ENCODE measurements around the gene MXI1. TPM values are rescaled to one million over a fixed set of nuclear protein-coding genes. Genes with fewer than 3 reads are reported as not detected.

The MXI1 gene
- total RNA-seq, 5 donors from 2014 or later (not counting 1 experiment from before 2014, with no cell fraction given), result 40.2 to 54.1 (median 44.4) TPM

- H3K27ac Mint-ChIP-seq, result no peak overlapping the region
- Histone ChIP-seq H3K36me3 (ENCODE audit: control insufficient read depth in 2 of 2, extremely low read depth in 1 of 2, insufficient read depth in 1 of 2, low read length in 1 of 2) (no peaks in the 10 kb centered on the region), H3K27me3 (replicated peaks in 1 of 2; ENCODE audit: control insufficient read depth in 2 of 2, extremely low read depth in 1 of 2, insufficient read depth in 2 of 2, low read length in 1 of 2) (peaks cover 0 to 57% of the 10 kb centered on the region in 2 experiments), H3K9me3 (no peaks in the 10 kb centered on the region), H3K27ac (ENCODE audit: low read length) (no peak overlapping the region), H3K4me1 (ENCODE audit: control insufficient read depth in 1 of 2, extremely low read depth in 1 of 2, insufficient read depth in 2 of 2, low read length in 2 of 2) (peaks cover 0 to 3% of the 10 kb centered on the region in 2 experiments), H3K4me3 (ENCODE audit: control insufficient read depth in 1 of 2, extremely low read depth in 1 of 2, low read length in 1 of 2) (no peak overlapping the region)
- no peak for ATAC-seq (replicated peaks in 1 of 4)
- H3K9me3 Mint-ChIP-seq, result no peaks in the 10 kb centered on the region
- no peak for DNase-seq
- WGBS (ENCODE audit: insufficient coverage), result 67% methylated on average over 1 of the region's 2 CpGs
- H3K27me3 Mint-ChIP-seq, result peaks cover 58 to 63% of the 10 kb centered on the region in 2 donors
- ChIA-PET POLR2A (interaction anchor here (0.5 to 0.6 kb wide), 2 partner anchors 16 to 95 kb away, joined by 3 read pairs; no protein-coding TSS in a partner anchor), CTCF (no interaction called here)
- H3K4me1 Mint-ChIP-seq, result peaks cover 3 to 14% (median 9%) of the 10 kb centered on the region in 3 donors
- H3K36me3 Mint-ChIP-seq, result no peaks in the 10 kb centered on the region
- H3K4me3 Mint-ChIP-seq, result no peak overlapping the region
Observed at GRCh38 chr10:110175406-110175805, 32.0 kb upstream of the MXI1 start.

GRCh38 chr10:110176141-110177030, 31.0 kb upstream of the MXI1 start:
- peaks cover 49 to 55% of the 10 kb centered on the region in 2 donors for H3K27me3 Mint-ChIP-seq
- H3K9me3 Mint-ChIP-seq, result no peaks in the 10 kb centered on the region
- Histone ChIP-seq H3K27me3 (replicated peaks in 1 of 2; ENCODE audit: control insufficient read depth in 2 of 2, extremely low read depth in 1 of 2, insufficient read depth in 2 of 2, low read length in 1 of 2) (peaks cover 0 to 50% of the 10 kb centered on the region in 2 experiments), H3K36me3 (ENCODE audit: control insufficient read depth in 2 of 2, extremely low read depth in 1 of 2, insufficient read depth in 1 of 2, low read length in 1 of 2) (no peaks in the 10 kb centered on the region), H3K4me3 (ENCODE audit: control insufficient read depth in 1 of 2, extremely low read depth in 1 of 2, low read length in 1 of 2) (peak overlapping the region in 1 of 2 donors; percentile 5), H3K27ac (ENCODE audit: low read length) (no peak overlapping the region), H3K4me1 (ENCODE audit: control insufficient read depth in 1 of 2, extremely low read depth in 1 of 2, insufficient read depth in 2 of 2, low read length in 2 of 2) (no peaks in the 10 kb centered on the region), H3K9me3 (no peaks in the 10 kb centered on the region)
- no peak overlapping the region for H3K4me3 Mint-ChIP-seq
- 51% methylated on average over 11 of the region's 19 CpGs for WGBS (ENCODE audit: insufficient coverage)
- H3K4me1 Mint-ChIP-seq, result peaks cover 0 to 6% (median 3%) of the 10 kb centered on the region in 3 donors
- DNase-seq (no peak), ATAC-seq (replicated peaks in 1 of 4) (no peak)
- ChIA-PET POLR2A (interaction anchor here in 1 of 2 donors (0.5 kb wide), 1 partner anchor 94 kb away, joined by 3 read pairs; no protein-coding TSS in a partner anchor), CTCF (no interaction called here)
- H3K36me3 Mint-ChIP-seq, result no peaks in the 10 kb centered on the region
- no peak overlapping the region for H3K27ac Mint-ChIP-seq

- ChIA-PET POLR2A (no interaction called here), CTCF (interaction anchor here in 1 of 2 donors (0.7 to 1.2 kb wide), 3 partner anchors 11 to 386 kb away, joined by 3 to 5 read pairs (median 3); no protein-coding TSS in a partner anchor)
- Histone ChIP-seq H3K4me3 (ENCODE audit: control insufficient read depth in 1 of 2, extremely low read depth in 1 of 2, low read length in 1 of 2) (no peak overlapping the region), H3K4me1 (ENCODE audit: control insufficient read depth in 1 of 2, extremely low read depth in 1 of 2, insufficient read depth in 2 of 2, low read length in 2 of 2) (no peaks in the 10 kb centered on the region), H3K27ac (ENCODE audit: low read length) (no peak overlapping the region), H3K36me3 (ENCODE audit: control insufficient read depth in 2 of 2, extremely low read depth in 1 of 2, insufficient read depth in 1 of 2, low read length in 1 of 2) (no peaks in the 10 kb centered on the region), H3K9me3 (no peaks in the 10 kb centered on the region), H3K27me3 (replicated peaks in 1 of 2; ENCODE audit: control insufficient read depth in 2 of 2, extremely low read depth in 1 of 2, insufficient read depth in 2 of 2, low read length in 1 of 2) (peaks cover 0 to 33% of the 10 kb centered on the region in 2 experiments)
- Mint-ChIP-seq H3K4me1 (peaks cover 0 to 6% (median 3%) of the 10 kb centered on the region in 3 donors), H3K4me3 (no peak overlapping the region), H3K9me3 (no peaks in the 10 kb centered on the region), H3K27me3 (peaks cover 31 to 32% of the 10 kb centered on the region in 2 donors), H3K36me3 (no peaks in the 10 kb centered on the region), H3K27ac (no peak overlapping the region)
- no peak for ATAC-seq (replicated peaks in 1 of 4)
- DNase-seq, result no peak
- WGBS (ENCODE audit: insufficient coverage), result 68% methylated on average over 4 of the region's 7 CpGs
Observed at GRCh38 chr10:110179220-110179619, 28.2 kb upstream of the MXI1 start.

GRCh38 chr10:110181451-110181850, 26.0 kb upstream of the MXI1 start:
- ChIA-PET POLR2A (no interaction called here), CTCF (no interaction called here)
- no peaks in the 10 kb centered on the region for H3K36me3 Mint-ChIP-seq
- WGBS (ENCODE audit: insufficient coverage), result 88% methylated on average over 6 of the region's 10 CpGs
- peaks cover 0 to 2% (median under 1%) of the 10 kb centered on the region in 3 donors for H3K4me1 Mint-ChIP-seq
- ATAC-seq (replicated peaks in 1 of 4) (no peak), DNase-seq (no peak)
- Histone ChIP-seq H3K27ac (ENCODE audit: low read length) (no peak overlapping the region), H3K36me3 (ENCODE audit: control insufficient read depth in 2 of 2, extremely low read depth in 1 of 2, insufficient read depth in 1 of 2, low read length in 1 of 2) (no peaks in the 10 kb centered on the region), H3K4me3 (ENCODE audit: control insufficient read depth in 1 of 2, extremely low read depth in 1 of 2, low read length in 1 of 2) (no peak overlapping the region), H3K9me3 (no peaks in the 10 kb centered on the region), H3K27me3 (replicated peaks in 1 of 2; ENCODE audit: control insufficient read depth in 2 of 2, extremely low read depth in 1 of 2, insufficient read depth in 2 of 2, low read length in 1 of 2) (peaks cover 0 to 24% of the 10 kb centered on the region in 2 experiments), H3K4me1 (ENCODE audit: control insufficient read depth in 1 of 2, extremely low read depth in 1 of 2, insufficient read depth in 2 of 2, low read length in 2 of 2) (no peaks in the 10 kb centered on the region)
- H3K27me3 Mint-ChIP-seq, result peaks cover 20 to 21% of the 10 kb centered on the region in 2 donors
- no peak overlapping the region for H3K4me3 Mint-ChIP-seq
- H3K27ac Mint-ChIP-seq, result no peak overlapping the region
- no peaks in the 10 kb centered on the region for H3K9me3 Mint-ChIP-seq

- POLR2A ChIA-PET, result no interaction called here
- Mint-ChIP-seq H3K4me3 (no peak overlapping the region), H3K4me1 (no peaks in the 10 kb centered on the region), H3K27ac (no peak overlapping the region), H3K27me3 (peaks cover 19% of the 10 kb centered on the region in 2 donors), H3K9me3 (no peaks in the 10 kb centered on the region), H3K36me3 (no peaks in the 10 kb centered on the region)
- H3K9me3 ChIP-seq, result no peaks in the 10 kb centered on the region
- H3K4me1 ChIP-seq (ENCODE audit: control insufficient read depth in 1 of 2, extremely low read depth in 1 of 2, insufficient read depth in 2 of 2, low read length in 2 of 2), result no peaks in the 10 kb centered on the region
- no peaks in the 10 kb centered on the region for H3K36me3 ChIP-seq (ENCODE audit: control insufficient read depth in 2 of 2, extremely low read depth in 1 of 2, insufficient read depth in 1 of 2, low read length in 1 of 2)
- no peak overlapping the region for H3K4me3 ChIP-seq (ENCODE audit: control insufficient read depth in 1 of 2, extremely low read depth in 1 of 2, low read length in 1 of 2)
- no peak overlapping the region for H3K27ac ChIP-seq (ENCODE audit: low read length)
- ATAC-seq (replicated peaks in 1 of 4), result no peak
- DNase-seq, result no peak
- CTCF ChIA-PET, result interaction anchor here (0.5 kb wide), 2 partner anchors 29 to 96 kb away, joined by 3 to 4 read pairs; no protein-coding TSS in a partner anchor
- 100% methylated on average over 2 of the region's 5 CpGs for WGBS (ENCODE audit: insufficient coverage)
- peaks cover 0 to 20% of the 10 kb centered on the region in 2 experiments for H3K27me3 ChIP-seq (replicated peaks in 1 of 2; ENCODE audit: control insufficient read depth in 2 of 2, extremely low read depth in 1 of 2, insufficient read depth in 2 of 2, low read length in 1 of 2)
Observed at GRCh38 chr10:110181911-110182310, 25.5 kb upstream of the MXI1 start.

- no peaks in the 10 kb centered on the region for H3K9me3 ChIP-seq
- no peaks in the 10 kb centered on the region for H3K9me3 Mint-ChIP-seq
- H3K4me3 Mint-ChIP-seq, result no peak overlapping the region
- DNase-seq, result no peak
- no peaks in the 10 kb centered on the region for H3K36me3 Mint-ChIP-seq
- H3K27ac Mint-ChIP-seq, result no peak overlapping the region
- no peak overlapping the region for H3K27ac ChIP-seq (ENCODE audit: low read length)
- H3K4me1 ChIP-seq (ENCODE audit: control insufficient read depth in 1 of 2, extremely low read depth in 1 of 2, insufficient read depth in 2 of 2, low read length in 2 of 2), result no peaks in the 10 kb centered on the region
- POLR2A ChIA-PET, result interaction anchor here in 1 of 2 donors (0.6 kb wide), 1 partner anchor 199 kb away, joined by 10 read pairs; no protein-coding TSS in a partner anchor
- peaks cover 3% of the 10 kb centered on the region in 2 donors for H3K27me3 Mint-ChIP-seq
- 40% methylated on average over 4 of the region's 6 CpGs for WGBS (ENCODE audit: insufficient coverage)
- CTCF ChIA-PET, result interaction anchor here in 1 of 2 donors (0.6 kb wide), 1 partner anchor 24 kb away, joined by 11 read pairs; no protein-coding TSS in a partner anchor
- H3K4me1 Mint-ChIP-seq, result no peaks in the 10 kb centered on the region
- ATAC-seq (replicated peaks in 1 of 4), result no peak
- H3K27me3 ChIP-seq (replicated peaks in 1 of 2; ENCODE audit: control insufficient read depth in 2 of 2, extremely low read depth in 1 of 2, insufficient read depth in 2 of 2, low read length in 1 of 2), result peaks cover 0 to 8% of the 10 kb centered on the region in 2 experiments
- H3K36me3 ChIP-seq (ENCODE audit: control insufficient read depth in 2 of 2, extremely low read depth in 1 of 2, insufficient read depth in 1 of 2, low read length in 1 of 2), result no peaks in the 10 kb centered on the region
- H3K4me3 ChIP-seq (ENCODE audit: control insufficient read depth in 1 of 2, extremely low read depth in 1 of 2, low read length in 1 of 2), result no peak overlapping the region
Observed at GRCh38 chr10:110184398-110184797, 23.0 kb upstream of the MXI1 start.
